Body of pancreas (tissue), 4 donors: ENCODE data around the gene PEX16.
A peak's percentile ranks its signal among the peaks of the same experiment; 100 is the strongest.

Source experiments
- CTCF ChIP-seq, 7 experiments: fragments of 450-650 bp in 4 of 7; fragments of 200-600 bp in 3 of 7; sonication (generic) in 3 of 7; IDR thresholded peaks; one replicate each; pipeline ENCODE4 v1.5.1; 2016 to 2019; ENCODE audit warnings: antibody characterized with exemption in 7 of 7
- POLR2A ChIP-seq, 3 donors: fragments of 450-650 bp; IDR thresholded peaks; one replicate each; pipeline ENCODE4 v1.6.1; 2016; ENCODE audit warnings: antibody characterized with exemption in 3 of 3, mild to moderate bottlenecking in 2 of 3

GRCh38 chr11:45885274-45885920 is 32.3 kb downstream of the PEX16 start, which contains the start of gene MAPK8IP1:
- TF ChIP-seq CTCF (IDR thresholded peaks at IDR 0.05), result peak in 3 of 7 experiments; percentile 10 to 25 (median 12)
- no peak for TF ChIP-seq POLR2A (IDR thresholded peaks at IDR 0.05)
